HG03159 (cell line): ENCODE data around the gene ZNF22.

Experiments
- ATAC-seq: cut with Tn5 transposase; IDR thresholded peaks from one replicate; pipeline ENCODE4 v1.9.1; 2021; ENCODE audit warnings: mild to moderate bottlenecking, moderate library complexity; ENCODE audit not compliant: unreplicated experiment

The ZNF22 gene

DNA sequence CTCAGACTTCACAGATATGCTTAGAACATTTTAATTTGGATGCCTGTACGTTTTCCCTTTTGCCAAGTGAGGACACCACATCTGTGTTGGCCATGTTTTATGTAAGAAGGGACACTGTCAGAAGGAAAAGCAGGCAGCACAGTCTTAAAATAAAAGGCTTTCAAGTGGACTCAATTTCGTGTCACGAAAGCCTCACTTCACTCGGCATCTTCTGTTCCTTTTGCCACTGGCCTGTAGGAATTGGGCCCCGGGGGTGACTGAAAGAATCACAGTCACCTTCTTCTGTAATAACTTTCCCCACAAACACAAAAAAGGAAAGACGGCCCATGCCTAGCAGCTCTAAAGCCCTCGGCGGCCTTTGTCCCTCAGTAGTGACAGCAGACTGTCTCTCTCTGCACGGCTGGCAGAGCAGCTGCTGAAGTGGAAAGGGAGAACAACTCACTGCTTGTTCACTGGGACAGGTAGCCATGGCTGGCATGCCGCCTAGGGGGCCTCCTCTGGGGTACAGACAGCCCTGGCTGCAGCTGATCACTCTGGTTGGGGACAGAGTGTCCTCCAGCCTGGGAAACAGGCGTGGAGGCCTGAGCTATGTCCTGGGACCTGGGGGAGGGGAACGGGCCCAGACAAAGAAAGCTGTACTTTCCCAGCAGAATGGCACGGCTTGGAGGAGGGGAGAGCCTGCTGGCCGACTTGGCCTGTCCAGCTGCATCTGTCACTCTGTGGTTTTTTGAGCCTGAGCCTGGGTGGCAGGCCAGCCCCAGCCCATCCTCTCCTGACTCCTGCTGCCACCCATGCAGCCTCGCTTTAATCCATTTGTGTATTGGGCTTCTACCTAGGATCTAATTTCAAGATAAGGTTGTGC lies 36.7 kb upstream of the ZNF22 start:
- no peak for ATAC-seq

- ATAC-seq, result no peak
Measured at GRCh38 chr10:44965104-44965503, 35.6 kb upstream of the ZNF22 start.

GRCh38 chr10:44965651-44966097 lies 35.0 kb upstream of the ZNF22 start:
- ATAC-seq, result peak; percentile 39

DNA sequence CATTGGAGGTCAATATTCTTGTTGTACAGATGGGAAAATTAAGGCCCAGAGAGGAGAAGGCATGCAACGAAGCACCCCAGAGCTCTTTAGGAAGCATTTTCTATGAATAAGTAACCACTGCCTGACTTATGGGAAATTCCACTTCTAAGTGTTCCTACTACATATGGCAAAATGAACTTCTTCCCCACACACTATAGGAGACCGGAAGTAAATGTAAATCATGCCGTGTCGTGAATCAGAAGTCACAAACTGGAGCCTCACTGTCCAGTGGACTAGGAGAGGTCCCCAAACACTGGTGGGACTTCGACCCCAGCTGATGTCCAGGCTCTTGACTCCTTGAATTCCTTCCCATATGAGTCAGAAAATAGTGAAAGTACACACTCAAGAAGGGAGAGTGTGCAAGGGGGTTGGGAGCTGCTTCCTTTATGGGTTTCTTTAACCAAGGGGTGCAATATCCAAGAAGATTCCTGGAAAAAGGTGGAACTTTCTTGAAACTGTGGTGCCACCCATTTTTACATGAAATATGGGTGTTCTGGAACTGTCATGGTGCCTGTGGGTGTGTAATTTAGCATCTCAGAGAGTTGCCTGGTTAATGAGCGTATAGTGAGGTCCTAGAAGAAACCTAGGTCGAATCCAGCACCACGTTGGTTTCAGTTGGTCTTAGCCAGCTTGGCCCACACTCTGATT lies 34.5 kb upstream of the ZNF22 start:
- ATAC-seq, result peak; percentile 32

DNA sequence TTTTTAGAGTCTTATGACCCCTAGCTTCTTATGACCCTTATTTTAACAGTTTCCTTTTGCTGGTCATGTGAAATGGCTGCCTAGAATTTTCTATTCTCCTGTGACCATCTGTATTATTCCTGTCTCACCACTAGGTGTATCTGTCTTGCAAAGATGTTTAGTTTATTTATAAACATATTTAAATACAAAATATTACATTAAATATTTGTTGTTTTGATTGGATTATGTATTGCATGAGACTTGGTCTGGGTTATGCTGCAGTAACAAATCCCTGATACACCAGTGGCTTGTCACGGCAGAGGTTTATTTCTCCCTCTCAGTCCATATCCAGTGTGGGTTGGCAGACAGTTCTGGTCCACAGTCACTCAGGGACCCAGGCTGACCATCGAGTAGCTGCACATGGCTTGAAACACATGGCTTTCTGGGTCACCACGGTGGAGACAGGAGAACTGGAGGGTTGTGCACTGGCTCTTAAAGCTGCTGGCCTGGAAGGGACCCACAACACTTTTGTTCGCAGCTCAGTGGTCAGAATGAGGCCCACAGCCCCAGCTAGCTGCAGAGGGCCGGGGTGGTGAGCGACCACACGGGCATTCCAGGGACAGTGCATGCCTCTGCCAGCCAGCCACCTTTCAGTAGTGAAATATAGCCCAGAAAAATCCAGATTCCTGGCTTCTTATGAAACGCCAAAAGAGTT lies 33.8 kb upstream of the ZNF22 start:
- no peak for ATAC-seq

DNA sequence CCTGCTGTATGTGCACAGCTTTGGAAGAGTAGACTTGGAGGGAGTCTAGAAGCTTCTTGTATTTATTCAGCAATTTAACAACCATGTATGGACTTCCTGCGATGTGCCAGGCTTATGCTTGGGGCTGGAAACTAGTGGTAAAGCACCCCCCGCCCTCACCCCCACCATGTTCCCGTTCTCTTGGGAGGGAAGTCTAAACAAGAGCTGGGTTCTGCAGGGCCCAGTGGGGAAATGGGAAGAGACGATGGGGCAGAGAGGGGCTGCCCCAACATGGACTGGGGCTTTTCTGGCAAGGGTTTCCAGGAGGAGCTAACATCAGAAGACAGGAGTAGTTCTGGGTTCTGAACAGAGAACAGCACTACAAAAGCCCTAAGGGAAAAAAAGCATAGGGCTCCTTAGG lies 33.1 kb upstream of the ZNF22 start:
- no peak for ATAC-seq

DNA sequence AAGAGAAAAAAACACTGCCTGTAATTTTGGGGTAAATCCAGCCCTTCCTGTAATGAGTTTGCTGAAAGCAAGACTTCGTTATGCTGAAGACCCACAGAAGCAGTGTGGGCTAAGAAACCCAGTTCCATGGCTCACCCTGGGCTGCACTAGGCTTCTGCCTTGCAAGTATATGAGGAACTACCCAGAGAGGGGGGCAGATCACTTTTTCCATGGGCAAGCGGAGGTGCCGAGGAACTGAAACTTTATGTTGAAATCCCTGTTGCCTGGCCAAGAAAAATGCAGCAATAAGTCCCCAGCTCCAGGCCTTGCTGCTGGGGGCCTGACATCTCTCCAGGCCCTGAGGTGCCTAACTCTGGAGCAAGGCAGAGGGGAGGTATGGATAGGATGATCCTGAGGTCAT lies 32.6 kb upstream of the ZNF22 start:
- ATAC-seq, result no peak

GRCh38 chr10:44968500-44969400 lies 32.0 kb upstream of the ZNF22 start:
- ATAC-seq, result no peak

DNA sequence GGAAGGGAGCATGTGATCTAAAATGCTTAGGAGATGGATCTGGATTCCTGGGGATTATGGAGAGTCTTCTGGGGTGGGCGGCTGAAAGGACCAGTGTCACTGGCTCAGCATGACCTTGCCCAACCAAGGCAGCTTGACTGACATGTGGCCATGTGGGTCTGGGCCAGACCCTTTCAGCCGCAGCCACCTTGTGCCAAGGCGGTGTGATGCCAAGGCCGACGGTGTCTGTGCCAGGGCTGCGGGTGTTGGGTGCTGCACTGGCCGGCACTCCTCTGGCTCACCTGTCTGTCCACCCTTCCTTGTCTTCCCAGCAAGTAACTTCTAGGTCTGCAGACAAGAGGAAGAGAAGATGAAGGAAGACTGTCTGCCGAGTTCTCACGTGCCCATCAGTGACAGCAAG lies 30.9 kb upstream of the ZNF22 start:
- no peak for ATAC-seq

- no peak for ATAC-seq
Measured at GRCh38 chr10:44970812-44971395, 29.8 kb upstream of the ZNF22 start.

DNA sequence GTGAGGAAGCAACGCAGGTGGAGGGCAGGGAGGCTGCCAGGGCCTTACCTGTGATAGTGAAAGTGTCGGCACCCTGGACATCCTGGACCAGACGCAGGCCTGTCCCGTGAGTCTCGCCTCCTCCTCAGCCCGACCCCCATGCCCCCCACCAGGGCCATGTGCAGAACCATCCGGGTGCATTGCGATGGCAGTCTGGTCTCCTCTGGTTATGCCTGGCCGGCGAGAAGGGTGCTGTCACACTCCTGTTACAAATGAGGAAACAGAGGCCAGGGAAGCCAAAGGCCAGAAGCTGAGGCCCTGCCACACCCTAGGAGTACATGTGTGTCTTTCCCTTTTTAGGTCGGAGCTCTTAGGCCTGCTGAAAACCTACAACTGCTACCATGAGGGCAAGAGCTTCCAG lies 29.3 kb upstream of the ZNF22 start:
- ATAC-seq, result no peak

DNA sequence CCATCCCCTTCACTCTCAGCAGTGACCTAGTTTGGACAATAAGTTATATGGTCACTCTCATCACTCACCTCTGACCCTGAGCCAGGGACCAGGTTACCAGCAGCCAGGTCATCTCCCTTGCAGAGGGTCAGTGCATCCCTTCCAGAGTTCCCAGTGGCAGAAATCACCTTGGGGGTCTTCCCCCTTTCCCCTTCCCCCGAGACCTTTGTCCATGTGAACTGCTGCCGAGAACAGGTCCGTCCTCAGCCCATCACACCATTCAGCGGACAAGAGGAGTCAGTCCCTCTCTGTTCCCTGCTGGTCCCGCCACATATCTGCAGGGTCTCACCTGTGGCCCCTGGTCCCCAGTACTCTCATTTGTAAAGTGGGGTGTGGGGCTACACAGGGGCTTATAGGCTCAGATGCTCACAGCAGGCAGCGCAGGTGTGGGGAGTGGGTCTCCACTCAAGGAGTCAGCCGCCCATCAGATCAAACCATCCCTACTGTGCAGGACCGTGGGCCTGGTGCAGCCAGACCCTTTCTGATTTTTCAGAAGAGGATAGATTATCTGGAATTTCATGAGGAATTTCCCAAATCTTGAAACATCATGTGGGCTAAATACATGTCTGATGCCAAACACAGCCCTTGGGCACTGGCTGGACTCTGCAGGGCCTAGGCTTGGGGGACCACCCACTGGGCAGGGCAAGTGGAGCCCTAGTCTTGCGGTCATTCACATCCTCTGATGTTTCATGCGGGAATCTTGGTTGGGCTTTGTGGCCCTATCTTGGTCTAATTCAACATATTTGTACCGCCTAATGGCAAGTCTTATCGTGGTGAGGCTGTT lies 28.6 kb upstream of the ZNF22 start:
- ATAC-seq, result no peak

DNA sequence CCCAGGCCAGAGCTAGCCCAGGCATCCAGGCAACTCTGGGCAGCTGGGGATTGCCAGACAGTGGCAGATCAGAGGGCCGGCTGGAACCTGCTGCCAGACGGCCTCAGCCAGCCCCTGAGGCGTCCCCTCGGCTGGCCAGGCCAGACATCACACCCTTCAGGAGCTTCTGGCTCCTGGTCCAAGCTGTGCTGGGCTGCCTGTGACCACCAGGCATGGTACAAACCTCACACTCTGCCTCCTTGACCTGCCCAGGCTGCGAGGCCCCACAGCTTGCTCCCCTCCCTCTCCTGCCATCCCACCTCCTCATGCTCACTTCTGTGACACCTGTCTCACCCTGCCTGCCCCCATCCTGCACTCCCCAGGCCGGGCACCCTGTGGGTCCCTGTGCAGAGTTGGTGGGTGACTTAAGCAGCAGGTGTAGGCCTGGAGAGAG lies 27.8 kb upstream of the ZNF22 start:
- no peak for ATAC-seq

DNA sequence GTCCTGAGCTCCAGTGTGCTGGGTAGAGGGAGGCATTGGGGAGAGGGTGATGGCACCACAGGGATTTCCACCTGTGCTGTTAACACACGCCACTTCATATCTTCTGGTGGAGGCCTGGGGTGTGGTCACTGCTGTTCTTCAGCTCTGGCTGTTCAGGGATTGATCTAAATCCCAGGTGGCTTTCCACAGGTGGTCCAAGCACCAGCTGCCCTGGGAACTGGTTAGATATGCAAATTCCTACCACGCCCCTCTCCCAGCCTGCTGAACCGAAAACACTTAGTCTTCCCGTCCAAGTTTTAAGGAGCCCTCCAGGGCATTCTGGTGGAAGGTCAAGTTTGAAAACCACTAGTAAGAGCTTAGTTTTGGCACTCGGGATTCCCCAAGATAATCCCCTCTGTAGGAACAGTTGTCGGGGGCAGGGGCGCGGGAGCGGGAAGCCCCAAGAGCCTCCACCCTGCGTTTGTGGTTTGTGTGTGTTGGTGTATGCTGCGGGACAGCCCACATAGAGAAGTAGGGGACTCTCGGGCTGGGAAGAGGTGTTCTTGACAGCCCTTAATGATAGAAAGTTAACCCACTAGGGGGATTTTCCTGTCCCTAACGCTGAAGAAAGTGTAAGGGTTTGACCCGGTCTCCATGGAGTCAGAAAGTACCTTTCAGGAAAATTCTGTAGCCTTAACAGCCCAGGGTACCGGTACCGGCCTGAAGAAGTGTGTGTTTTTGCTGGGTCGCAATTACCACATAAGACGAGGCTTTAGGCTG lies 27.2 kb upstream of the ZNF22 start:
- ATAC-seq, result no peak

DNA sequence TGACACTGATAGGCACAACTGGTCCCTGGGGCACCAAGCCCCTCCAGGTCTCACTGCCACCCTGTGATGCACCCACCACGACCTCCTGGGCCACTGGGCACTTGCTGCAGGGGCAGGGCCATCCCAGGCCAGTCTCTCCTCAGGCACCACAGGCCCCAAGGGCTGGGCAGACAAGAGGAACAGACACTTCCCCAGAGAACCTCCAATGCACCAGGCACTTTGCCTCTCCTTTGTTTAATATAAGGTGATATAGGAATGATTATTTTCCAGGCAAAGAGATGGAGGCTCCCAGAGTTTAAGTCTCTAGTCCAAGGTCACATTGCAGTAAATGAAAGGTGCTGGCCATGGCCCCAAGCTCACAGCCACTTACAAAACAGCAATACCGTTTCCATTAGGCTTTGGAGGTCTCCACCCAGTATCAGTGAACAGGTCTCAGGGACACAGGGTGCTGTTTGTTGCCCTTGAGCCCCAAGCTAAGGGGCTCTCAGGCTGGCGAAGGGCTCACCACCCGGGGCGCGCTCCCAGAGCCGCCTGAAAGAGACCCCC lies 26.6 kb upstream of the ZNF22 start:
- no peak for ATAC-seq

GRCh38 chr10:44974628-44975430 lies 25.9 kb upstream of the ZNF22 start:
- peak; percentile 78 for ATAC-seq
